Stimulated activated naive B cell treated with anti-CD40 and anti-IgM and Interleukin-4, amounts not matched to agents 10 μg/mL and 1 μg/mL and 100 μg/mL, for 72 hours (primary cell): ENCODE results near the gene ZP3.
"Not testable (repeated sequence)": the region's sequence is repeated elsewhere in the genome, so short reads cannot be mapped to it uniquely, and the experiment has no call there.

Experiments used
- ATAC-seq, 2 donors: fragments of 150-1000 bp; cut with Tn5 transposase; replicated peaks; 2 replicates each; pipeline ENCODE4 v1.10.0; 2021; ENCODE audit warnings: moderate library complexity in 1 of 2
- DNase-seq: peaks from one replicate; pipeline ENCODE4 v3.0.0; 2021
- H3K27ac Mint-ChIP-seq: one replicate; pipeline ENCODE4 v1.8.0; 2022; ENCODE audit warnings: mild to moderate bottlenecking, mixed read lengths
- H3K27me3 Mint-ChIP-seq, 2 donors: one replicate each; pipeline ENCODE4 v1.8.0; 2022; ENCODE audit warnings: mixed read lengths in 2 of 2
- H3K36me3 Mint-ChIP-seq, 2 donors: one replicate each; pipeline ENCODE4 v1.8.0; 2022; ENCODE audit warnings: mixed read lengths in 2 of 2, mild to moderate bottlenecking in 1 of 2
- H3K4me1 Mint-ChIP-seq, 2 donors: one replicate each; pipeline ENCODE4 v1.8.0; 2022; ENCODE audit warnings: mixed read lengths in 2 of 2, mild to moderate bottlenecking in 1 of 2
- H3K4me3 Mint-ChIP-seq, 2 donors: one replicate each; pipeline ENCODE4 v1.8.0; 2022; ENCODE audit warnings: mild to moderate bottlenecking in 2 of 2, mixed read lengths in 2 of 2, moderate library complexity in 1 of 2
- H3K9me3 Mint-ChIP-seq, 2 donors: one replicate each; pipeline ENCODE4 v1.8.0; 2022; ENCODE audit warnings: mixed read lengths in 2 of 2, mild to moderate bottlenecking in 1 of 2

ZP3 gene

GRCh38 chr7:76423666-76424412, 911 bp upstream of the ZP3 start:
- H3K4me1 Mint-ChIP-seq = peaks cover 12 to 17% of the 10 kb centered on the region in 2 donors
- DNase-seq = no peak
- H3K36me3 Mint-ChIP-seq = no peaks in the 10 kb centered on the region
- H3K9me3 Mint-ChIP-seq = no peaks in the 10 kb centered on the region
- peaks cover 18 to 19% of the 10 kb centered on the region in 2 donors for H3K27me3 Mint-ChIP-seq
- no peak overlapping the region for H3K27ac Mint-ChIP-seq
- H3K4me3 Mint-ChIP-seq = no peak overlapping the region
- ATAC-seq = no peak

GRCh38 chr7:76425156-76425555, 406 bp downstream of the ZP3 start:
- Mint-ChIP-seq H3K27me3 (peaks cover 12 to 15% of the 10 kb centered on the region in 2 donors), H3K4me1 (peaks cover 12 to 20% of the 10 kb centered on the region in 2 donors), H3K36me3 (no peaks in the 10 kb centered on the region), H3K9me3 (no peaks in the 10 kb centered on the region), H3K4me3 (no peak overlapping the region), H3K27ac (no peak overlapping the region)
- DNase-seq (no peak), ATAC-seq (no peak)

GRCh38 chr7:76425558-76425957, 808 bp downstream of the ZP3 start:
- not testable (repeated sequence) for H3K36me3 Mint-ChIP-seq, H3K27ac Mint-ChIP-seq, ATAC-seq, DNase-seq, H3K4me3 Mint-ChIP-seq, H3K9me3 Mint-ChIP-seq
- Mint-ChIP-seq H3K4me1 (peaks cover 12 to 20% of the 10 kb centered on the region in 2 donors), H3K27me3 (peaks cover 10 to 13% of the 10 kb centered on the region in 2 donors)

- Mint-ChIP-seq H3K4me1 (peaks cover 12 to 20% of the 10 kb centered on the region in 2 donors), H3K27ac (no peak overlapping the region), H3K4me3 (no peak overlapping the region), H3K36me3 (no peaks in the 10 kb centered on the region), H3K27me3 (peaks cover 10 to 13% of the 10 kb centered on the region in 2 donors), H3K9me3 (no peaks in the 10 kb centered on the region)
- no peak for DNase-seq
- ATAC-seq = no peak
Observed at GRCh38 chr7:76426246-76426645, 1.5 kb downstream of the ZP3 start.

GRCh38 chr7:76427635-76428034, 2.9 kb downstream of the ZP3 start:
- no peaks in the 10 kb centered on the region for H3K9me3 Mint-ChIP-seq
- peaks cover 10 to 13% of the 10 kb centered on the region in 2 donors for H3K27me3 Mint-ChIP-seq
- H3K27ac Mint-ChIP-seq = no peak overlapping the region
- no peak overlapping the region for H3K4me3 Mint-ChIP-seq
- peaks cover 12 to 20% of the 10 kb centered on the region in 2 donors for H3K4me1 Mint-ChIP-seq
- ATAC-seq (no peak), DNase-seq (no peak)
- no peaks in the 10 kb centered on the region for H3K36me3 Mint-ChIP-seq

GRCh38 chr7:76428149-76428823, 3.5 kb downstream of the ZP3 start:
- H3K4me3 Mint-ChIP-seq = no peak overlapping the region
- peaks cover 0 to 1% of the 10 kb centered on the region in 2 donors for H3K36me3 Mint-ChIP-seq
- no peaks in the 10 kb centered on the region for H3K9me3 Mint-ChIP-seq
- H3K27ac Mint-ChIP-seq = no peak overlapping the region
- H3K4me1 Mint-ChIP-seq = peaks cover 12 to 20% of the 10 kb centered on the region in 2 donors
- H3K27me3 Mint-ChIP-seq = peaks cover 6 to 7% of the 10 kb centered on the region in 2 donors
- peak; percentile 56 to 61 for ATAC-seq
- DNase-seq = no peak

DNA sequence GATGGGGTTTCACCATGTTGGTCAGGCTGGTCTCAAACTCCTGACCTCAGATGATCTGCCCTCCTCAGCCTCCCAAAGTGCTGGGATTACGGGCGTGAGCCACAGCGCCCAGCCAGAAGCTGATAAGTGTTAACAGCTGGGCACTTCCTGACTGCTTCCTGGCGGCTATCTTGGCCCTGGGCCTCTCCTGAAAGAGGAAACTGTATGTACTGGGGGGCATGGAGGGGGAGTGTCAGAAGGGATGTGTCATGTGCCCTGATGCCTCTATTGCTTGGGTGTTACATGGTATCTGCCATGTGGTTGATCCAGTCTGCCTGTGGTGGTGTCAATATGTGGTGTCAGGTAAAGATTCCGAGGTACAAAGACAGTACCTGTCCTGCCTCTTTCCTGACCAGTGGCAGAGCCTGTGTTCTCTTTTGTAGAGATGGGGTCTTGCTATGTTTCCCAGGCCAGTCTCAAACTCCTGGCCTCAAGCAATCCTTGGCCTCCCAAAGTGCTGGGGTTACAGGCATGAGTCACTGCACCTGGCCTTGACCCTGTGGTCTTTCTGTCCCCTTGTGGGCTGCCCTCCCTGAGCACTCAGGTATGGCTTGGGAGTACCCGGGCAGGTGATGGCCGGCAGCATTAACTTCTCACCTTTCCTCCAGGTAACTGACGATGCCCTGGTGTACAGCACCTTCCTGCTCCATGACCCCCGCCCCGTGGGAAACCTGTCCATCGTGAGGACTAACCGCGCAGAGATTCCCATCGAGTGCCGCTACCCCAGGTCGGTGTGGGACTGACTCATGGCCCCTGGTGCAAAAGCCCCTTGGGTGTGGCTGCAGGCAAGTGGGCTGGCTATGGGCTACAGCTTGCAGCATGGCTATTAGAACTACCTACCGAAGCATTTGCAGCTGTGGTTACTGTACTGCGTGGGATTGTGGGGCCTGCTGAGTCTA, 4.4 kb downstream of the ZP3 start:
- Mint-ChIP-seq H3K27me3 (peaks cover 0 to 2% of the 10 kb centered on the region in 2 donors), H3K4me1 (peaks cover 10 to 20% of the 10 kb centered on the region in 2 donors), H3K9me3 (no peaks in the 10 kb centered on the region), H3K27ac (no peak overlapping the region), H3K4me3 (no peak overlapping the region), H3K36me3 (peaks cover 0 to 1% of the 10 kb centered on the region in 2 donors)
- no peak for ATAC-seq
- DNase-seq = no peak

- DNase-seq = no peak
- no peak for ATAC-seq
- Mint-ChIP-seq H3K36me3 (peaks cover 0 to 1% of the 10 kb centered on the region in 2 donors), H3K4me1 (peaks cover 2 to 12% of the 10 kb centered on the region in 2 donors), H3K27me3 (no peaks in the 10 kb centered on the region), H3K9me3 (no peaks in the 10 kb centered on the region), H3K27ac (no peak overlapping the region), H3K4me3 (no peak overlapping the region)
Observed at GRCh38 chr7:76430211-76430610, 5.5 kb downstream of the ZP3 start.

DNA sequence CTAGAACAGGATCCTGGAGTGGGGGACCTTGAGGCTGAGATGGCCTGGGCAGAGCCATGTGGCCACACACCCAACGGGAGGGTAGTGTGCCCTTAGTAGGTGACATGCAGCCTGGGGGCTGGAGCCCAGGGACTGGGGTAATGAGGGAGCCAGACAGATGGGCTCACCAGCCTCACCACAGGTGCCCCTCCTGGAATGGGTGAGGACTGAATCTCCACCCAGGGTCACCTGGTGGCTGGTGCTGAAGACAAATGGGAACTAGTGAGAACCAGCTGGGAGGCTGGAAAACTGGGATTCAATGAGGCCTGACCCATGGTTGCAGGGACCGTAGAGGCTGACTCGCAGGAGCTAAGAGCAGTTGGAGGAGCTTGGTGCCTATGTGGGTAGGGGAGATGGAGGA, 6.1 kb downstream of the ZP3 start:
- DNase-seq (no peak), ATAC-seq (no peak)
- H3K9me3 Mint-ChIP-seq = no peaks in the 10 kb centered on the region
- H3K4me1 Mint-ChIP-seq = peaks cover 2 to 11% of the 10 kb centered on the region in 2 donors
- no peak overlapping the region for H3K27ac Mint-ChIP-seq
- H3K36me3 Mint-ChIP-seq = peaks cover 0 to 1% of the 10 kb centered on the region in 2 donors
- H3K27me3 Mint-ChIP-seq = no peaks in the 10 kb centered on the region
- H3K4me3 Mint-ChIP-seq = no peak overlapping the region

DNA sequence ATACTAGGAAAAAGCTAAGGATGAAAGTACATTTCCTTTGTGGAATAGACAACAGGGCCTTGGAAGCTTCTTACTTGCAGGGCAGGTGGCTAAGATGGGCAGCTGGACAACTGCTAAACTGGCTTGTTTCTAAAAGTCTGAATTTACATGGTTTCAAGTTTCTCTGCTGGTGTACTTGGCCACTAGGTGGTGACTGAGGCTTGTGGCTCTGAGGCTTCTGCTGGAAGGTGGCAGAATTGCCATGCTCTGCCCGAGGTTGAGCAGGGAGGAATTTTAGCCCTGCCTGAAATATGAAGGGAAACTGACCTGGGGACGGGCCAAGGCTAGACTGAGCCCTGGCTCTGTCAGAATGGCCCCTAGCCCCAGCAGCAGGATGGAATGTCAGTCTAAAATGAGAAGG, 13.1 kb downstream of the ZP3 start:
- H3K9me3 Mint-ChIP-seq, H3K4me3 Mint-ChIP-seq: not testable (repeated sequence)

DNA sequence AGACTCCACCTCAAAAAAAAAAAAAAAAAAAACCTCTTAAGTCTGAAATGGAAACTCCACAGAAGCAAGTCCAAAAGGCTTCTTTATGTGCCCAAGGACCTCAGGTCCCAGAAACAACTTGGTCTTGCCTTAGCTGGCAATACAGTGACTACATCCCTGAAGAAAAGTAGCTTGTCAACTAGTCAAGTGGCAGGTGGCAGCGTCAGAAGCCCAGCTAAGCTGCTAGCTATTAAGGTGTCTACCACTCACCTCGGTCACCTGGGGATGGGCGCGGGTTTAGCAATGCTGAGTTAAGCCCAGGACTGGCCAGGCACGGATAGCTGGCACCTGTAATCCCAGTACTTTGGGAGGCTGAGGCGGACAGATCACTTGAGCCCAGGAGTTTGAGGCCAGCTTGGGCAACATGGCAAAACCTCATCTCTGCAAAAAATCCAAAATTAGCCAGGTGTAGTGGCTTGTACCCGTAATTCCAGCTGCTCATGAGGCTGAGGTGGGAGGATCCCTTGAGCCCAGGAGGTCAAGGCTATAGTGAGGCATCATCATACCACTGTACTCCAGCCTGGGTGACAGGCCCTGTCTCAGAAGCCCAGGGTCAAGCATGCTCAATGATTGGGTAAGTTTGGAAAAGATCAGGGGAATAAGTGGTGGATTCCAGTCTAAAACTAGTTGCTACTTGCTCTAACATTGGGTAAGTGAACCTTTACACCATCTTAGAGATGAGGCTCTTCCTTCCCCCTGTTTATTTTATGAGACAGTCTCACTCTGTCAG, 14.6 kb downstream of the ZP3 start:
- H3K9me3 Mint-ChIP-seq, H3K27me3 Mint-ChIP-seq, DNase-seq, ATAC-seq, H3K27ac Mint-ChIP-seq, H3K4me1 Mint-ChIP-seq, H3K4me3 Mint-ChIP-seq, H3K36me3 Mint-ChIP-seq: not testable (repeated sequence)

More for the DNA sequence above, 13.1 kb downstream of the ZP3 start:
- peak; percentile 45 for DNase-seq
- not testable (repeated sequence) for H3K27ac Mint-ChIP-seq, H3K4me1 Mint-ChIP-seq, H3K27me3 Mint-ChIP-seq, H3K36me3 Mint-ChIP-seq
- peak; percentile 76 to 88 for ATAC-seq

DNA sequence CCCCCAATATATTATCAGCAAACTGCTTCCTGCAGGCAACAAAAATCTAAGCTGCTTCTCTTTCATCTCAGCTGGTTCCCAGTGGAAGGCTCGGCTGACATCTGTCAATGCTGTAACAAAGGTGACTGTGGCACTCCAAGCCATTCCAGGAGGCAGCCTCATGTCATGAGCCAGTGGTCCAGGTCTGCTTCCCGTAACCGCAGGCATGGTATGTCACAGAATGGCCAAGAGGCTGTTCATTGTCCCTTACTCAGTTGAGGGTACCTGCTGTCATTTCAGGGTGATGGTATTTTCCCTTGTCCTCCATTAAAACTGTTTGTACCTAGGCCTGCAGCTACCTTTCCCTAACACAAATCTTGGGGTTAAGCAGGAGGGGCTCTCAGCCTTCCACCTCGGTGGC, 15.7 kb downstream of the ZP3 start:
- not testable (repeated sequence) for H3K27ac Mint-ChIP-seq, H3K9me3 Mint-ChIP-seq, ATAC-seq, H3K27me3 Mint-ChIP-seq, H3K4me1 Mint-ChIP-seq, DNase-seq, H3K36me3 Mint-ChIP-seq, H3K4me3 Mint-ChIP-seq

DNA sequence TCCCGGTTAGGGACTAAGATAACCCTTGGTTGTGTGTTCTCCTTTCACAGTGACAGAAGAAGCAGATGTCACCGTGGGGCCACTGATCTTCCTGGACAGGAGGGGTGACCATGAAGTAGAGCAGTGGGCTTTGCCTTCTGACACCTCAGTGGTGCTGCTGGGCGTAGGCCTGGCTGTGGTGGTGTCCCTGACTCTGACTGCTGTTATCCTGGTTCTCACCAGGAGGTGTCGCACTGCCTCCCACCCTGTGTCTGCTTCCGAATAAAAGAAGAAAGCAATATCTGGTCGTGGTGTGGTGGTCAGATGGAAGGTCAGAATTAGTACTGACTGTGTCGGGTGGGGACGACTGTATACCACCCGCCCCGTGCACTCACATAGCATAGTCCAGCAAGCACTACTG, 17.0 kb downstream of the ZP3 start:
- not testable (repeated sequence) for H3K27me3 Mint-ChIP-seq

More for the DNA sequence above, 17.0 kb downstream of the ZP3 start:
- ATAC-seq = peak; percentile 52 to 53
- not testable (repeated sequence) for H3K27ac Mint-ChIP-seq, H3K4me3 Mint-ChIP-seq, DNase-seq, H3K9me3 Mint-ChIP-seq, H3K36me3 Mint-ChIP-seq, H3K4me1 Mint-ChIP-seq
